HG03342 (cell line): ENCODE results near the gene CYP2C9.
"Not testable (repeated sequence)": the region's sequence is repeated elsewhere in the genome, so short reads cannot be mapped to it uniquely, and the experiment has no call there.

Experiments used
- ATAC-seq: cut with Tn5 transposase; IDR thresholded peaks from one replicate; pipeline ENCODE4 v1.9.1; 2021; ENCODE audit warnings: mild to moderate bottlenecking, moderate library complexity; ENCODE audit not compliant: unreplicated experiment

The CYP2C9 gene

DNA sequence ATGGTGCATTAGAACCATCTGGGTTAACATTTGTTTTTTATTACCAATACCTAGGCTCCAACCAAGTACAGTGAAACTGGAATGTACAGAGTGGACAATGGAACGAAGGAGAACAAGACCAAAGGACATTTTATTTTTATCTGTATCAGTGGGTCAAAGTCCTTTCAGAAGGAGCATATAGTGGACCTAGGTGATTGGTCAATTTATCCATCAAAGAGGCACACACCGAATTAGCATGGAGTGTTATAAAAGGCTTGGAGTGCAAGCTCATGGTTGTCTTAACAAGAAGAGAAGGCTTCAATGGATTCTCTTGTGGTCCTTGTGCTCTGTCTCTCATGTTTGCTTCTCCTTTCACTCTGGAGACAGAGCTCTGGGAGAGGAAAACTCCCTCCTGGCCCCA, at the start of gene CYP2C9:
Gene CYP2C9 (plus strand): TSS at position 276 of the 400 bp plus-strand sequence. CDS start 25 bp downstream, at position 301.
- ATAC-seq, result no peak

GRCh38 chr10:94889123-94889522, 49.3 kb upstream of the CYP2C9 start:
- ATAC-seq, result no peak

- no peak for ATAC-seq
Measured at GRCh38 chr10:94890264-94891022, 48.0 kb upstream of the CYP2C9 start.

- ATAC-seq, result not testable (repeated sequence)
Measured at GRCh38 chr10:94898414-94898813, 40.0 kb upstream of the CYP2C9 start.

GRCh38 chr10:94902080-94902479, 36.4 kb upstream of the CYP2C9 start:
- no peak for ATAC-seq

- no peak for ATAC-seq
Measured at GRCh38 chr10:94902570-94902969, 35.9 kb upstream of the CYP2C9 start.

DNA sequence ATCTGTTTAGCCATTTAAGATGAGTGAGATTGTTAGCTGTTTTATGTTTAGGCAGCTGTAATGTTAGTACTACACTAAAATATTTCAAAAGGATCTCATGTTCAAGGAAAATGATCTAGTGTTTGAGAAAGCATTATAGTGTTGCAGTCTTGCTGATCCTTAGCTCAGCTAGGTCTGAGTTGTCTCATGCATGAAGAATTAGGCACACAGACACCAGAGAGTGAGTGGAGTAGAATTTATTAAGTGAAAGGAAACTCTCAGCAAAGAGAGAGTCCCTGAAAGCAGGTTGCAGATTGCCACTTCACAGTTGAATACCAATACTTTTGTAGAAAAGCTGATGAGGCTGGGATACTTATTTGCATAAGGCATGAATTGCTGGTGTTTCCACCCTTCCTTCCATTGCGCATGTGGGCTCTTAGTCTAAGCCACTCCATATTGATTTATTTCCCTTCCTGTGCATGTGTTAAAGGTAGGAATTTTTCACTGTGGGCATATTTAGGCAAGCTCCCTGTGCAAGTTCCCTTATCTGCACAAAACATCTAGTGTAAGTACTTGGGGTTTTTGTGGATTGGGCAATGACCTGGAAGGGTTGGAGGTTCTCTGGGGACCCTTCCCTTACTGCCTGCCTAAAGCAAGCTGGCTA, 33.8 kb upstream of the CYP2C9 start:
- not testable (repeated sequence) for ATAC-seq

DNA sequence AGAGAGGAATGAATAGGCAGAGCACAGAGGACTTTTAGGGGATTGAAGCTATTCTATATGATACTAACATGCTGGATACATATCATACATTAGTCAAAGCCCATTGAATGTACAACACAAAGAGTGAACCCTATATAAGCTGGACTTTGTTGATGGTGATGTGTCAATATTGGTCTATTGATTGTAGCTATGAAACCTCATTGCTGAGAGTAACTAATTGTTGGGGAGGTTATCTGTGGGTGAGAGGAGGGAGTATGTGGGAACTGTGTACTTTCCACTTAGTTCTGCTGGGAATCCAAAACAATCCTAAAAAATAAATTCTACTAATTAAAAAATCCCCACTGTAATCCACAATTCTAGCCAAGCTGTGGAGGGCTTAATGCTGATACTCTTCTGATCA, 22.0 kb upstream of the CYP2C9 start:
- no peak for ATAC-seq

DNA sequence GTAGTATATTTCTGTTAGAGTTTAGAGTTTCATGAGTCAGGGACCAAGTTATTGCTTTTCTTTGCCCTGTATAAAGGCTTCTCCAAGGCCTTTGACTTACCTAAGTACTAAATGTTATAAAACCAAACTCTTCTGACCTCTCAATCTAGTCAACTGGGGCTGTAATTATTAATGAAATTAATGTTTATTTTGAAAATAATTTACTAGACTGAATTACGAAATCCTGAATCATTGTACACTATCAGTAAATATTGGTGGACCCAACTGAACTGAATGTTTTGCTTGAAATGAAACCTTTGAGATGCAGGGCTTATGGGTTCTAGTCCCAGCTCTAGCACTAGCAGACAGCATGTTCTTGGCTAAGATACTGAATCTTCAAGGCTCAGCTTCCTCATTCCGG, 1.7 kb upstream of the CYP2C9 start:
- ATAC-seq, result no peak

- not testable (repeated sequence) for ATAC-seq
Measured at GRCh38 chr10:94943432-94944103, 5.1 kb downstream of the CYP2C9 start.

DNA sequence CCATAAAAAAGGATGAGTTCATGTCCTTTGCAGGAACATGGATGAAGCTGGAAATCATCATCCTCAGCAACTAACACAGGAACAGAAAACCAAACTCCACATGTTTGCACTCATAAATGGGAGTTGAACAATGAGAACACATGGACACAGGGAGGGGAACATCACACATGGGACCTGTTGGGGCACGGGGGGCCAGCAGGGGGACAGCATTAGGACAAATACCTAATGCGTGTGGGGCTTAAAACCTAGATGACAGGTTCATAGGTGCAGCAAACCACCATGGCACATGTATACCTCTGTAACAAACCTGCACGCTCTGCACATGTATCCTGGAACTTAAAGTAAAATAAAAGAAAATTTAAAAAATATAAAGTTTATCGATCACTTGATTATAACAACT, 7.7 kb downstream of the CYP2C9 start:
- ATAC-seq, result not testable (repeated sequence)

- peak; percentile 86 for ATAC-seq
Measured at GRCh38 chr10:94963901-94964300, 25.4 kb downstream of the CYP2C9 start.

DNA sequence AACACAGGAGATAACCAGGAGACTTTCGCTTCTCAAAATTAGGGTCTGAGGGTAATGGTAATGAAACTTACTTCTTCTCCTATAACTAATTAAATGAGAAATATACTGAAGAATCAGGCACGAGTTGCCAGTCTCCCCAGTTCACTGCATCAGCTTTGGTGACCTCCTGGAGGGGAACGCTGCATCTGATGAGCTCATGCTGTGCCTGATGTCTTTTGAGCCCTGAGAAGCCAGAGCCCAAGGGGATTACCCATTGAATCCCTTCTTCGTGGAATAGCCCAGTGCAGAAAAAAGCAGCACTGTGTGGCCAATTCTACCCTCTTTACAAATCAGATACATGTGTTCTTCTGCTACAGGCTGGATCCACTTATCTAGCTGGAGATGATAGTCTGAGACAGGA, 45.1 kb downstream of the CYP2C9 start:
- no peak for ATAC-seq

DNA sequence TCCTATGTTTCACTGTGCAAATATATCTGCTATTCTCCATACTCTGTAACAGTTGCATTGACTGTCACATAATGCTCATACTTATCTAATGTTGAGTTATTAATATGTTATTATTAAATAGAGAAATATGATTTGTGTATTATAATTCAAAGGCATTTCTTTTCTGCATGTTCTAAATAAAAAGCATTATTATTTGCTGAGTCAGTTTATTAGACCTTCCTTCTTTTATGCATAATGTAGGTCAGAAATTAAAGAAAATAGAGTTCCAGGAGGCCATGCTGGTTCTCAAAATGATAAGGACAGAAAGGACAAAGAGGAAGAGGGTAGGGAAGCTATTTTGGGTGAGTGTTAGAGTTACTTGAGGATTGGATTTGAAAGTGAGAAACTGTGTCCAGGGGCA, 50.7 kb downstream of the CYP2C9 start:
- ATAC-seq, result no peak

DNA sequence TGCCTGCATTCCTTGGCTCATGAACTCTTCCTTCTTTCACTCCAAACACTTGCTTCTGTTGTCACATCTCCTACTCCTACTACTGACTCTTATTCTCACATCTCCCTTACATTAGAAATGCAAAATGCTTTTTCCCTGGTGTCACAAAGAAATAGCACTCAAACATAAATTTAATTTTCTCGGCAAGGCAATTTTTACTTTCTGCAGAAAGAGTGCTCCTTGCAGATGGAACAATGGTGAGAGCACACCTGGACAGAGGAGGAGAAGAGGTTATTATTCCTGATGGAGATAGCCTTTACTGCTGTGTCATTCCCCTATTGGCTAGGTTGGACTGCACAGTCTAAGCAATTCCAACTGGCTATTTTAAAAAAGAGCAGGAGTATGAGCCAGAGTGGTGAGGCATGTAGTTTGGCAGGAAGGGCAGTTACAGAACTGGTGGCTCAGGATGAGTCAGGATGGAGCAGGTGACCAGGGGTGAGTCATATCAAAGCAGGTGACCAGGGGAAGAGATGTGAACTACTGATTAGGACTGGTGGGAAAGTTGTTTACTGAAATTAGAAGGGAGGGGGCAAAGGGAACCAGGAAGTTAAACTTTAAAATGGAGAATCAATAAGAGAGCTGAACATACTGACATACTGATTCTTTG, 52.9 kb downstream of the CYP2C9 start:
- no peak for ATAC-seq

DNA sequence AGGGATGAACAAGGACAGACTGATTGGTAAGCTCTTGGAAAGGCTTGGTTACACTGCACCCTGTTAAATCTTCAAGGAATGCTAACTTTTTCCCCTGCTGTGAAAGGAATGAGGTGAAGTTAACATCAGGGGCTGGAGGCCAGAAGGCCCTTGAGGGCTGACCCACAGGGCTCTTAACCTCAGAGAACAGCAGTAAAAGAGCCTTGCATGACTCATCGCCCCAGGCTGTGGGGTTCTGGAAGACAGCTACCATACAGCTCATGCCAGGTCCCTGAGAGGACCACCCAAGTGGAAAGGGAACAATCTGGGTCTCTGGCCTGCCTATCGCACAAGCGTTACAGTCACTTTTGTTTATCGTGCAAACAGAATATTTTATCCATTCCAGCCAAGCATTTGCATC, 54.4 kb downstream of the CYP2C9 start:
- ATAC-seq, result no peak

GRCh38 chr10:94997741-94998174, 59.3 kb downstream of the CYP2C9 start:
- no peak for ATAC-seq

GRCh38 chr10:95026461-95026860, 88.0 kb downstream of the CYP2C9 start:
- ATAC-seq, result no peak

DNA sequence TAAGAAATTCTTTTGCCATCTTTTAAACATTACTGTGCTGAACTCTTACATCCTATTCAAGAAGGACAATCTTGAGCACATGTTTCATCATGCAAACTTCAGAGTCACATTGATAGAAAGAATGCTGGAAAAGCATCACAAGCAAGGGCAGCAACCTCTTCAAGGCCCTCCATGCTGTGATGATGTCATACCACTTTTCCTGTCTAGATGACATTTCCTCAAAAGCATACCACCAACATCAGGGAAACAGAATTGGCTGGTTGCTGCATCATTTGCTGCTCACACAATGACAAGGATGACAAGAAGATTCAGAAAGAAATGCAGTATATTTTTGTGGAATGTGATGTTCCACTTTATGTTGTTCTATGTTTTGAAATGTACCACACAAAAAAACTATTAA, 93.2 kb downstream of the CYP2C9 start:
- no peak for ATAC-seq

DNA sequence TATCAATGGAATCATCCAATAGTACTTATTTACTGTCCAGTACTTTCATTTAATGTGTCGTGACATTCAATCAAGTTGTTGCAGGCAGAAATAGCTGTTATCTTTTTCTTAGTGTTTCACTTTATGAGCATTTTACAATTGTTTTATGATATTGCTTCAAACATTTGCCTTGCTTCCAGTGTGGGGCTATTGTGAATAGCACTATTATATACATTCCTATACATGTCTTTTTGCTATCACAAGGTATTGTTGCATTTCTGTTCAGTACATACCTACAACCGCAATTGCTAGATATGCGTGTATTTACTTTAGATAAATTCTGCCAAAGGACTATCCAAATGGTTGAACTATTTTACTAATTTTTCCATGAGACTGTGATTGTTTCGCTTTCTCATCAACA, 95.9 kb downstream of the CYP2C9 start:
- no peak for ATAC-seq
